ENCODE measurements around the gene UMODL1. TPM values are rescaled to one million over a fixed set of nuclear protein-coding genes. Genes with fewer than 3 reads are reported as not detected.

The UMODL1 gene
- total RNA-seq, 1 experiment from 2014 or later, result not detected

DNA sequence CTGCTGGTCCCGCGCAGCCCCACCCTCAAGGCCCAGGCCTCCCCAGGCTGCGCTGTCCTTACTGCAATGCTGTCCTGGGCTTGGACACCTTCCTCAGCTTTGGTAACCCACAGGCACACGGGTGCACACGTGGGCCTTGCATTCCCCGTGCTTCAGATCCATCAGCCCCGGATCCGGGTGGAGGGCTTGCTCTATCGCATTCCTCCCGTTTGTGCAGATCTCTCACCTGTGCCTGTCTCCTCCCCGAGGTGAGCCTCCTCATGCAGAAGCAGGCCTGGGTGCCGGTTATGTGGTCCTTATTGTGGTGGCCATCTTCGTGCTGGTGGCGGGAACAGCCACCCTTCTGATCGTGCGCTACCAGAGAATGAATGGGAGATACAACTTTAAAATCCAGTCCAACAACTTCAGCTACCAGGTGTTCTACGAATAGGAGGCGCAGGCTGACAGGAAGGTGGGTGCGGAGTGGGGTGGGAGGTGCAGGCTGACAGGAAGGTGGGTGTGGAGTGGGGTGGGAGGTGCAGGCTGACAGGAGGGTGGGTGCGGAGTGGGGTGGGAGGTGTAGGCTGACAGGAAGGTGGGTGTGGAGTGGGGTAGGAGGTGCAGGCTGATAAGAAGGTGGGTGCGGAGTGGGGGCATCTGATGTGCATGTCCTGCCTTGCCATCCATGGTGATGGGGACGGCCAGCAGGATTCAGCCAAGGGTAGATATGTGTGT lies 66.2 kb downstream of the UMODL1 start:
- ChIA-PET CTCF (no interaction called here), POLR2A (ENCODE audit: unreplicated experiment) (no interaction called here)
- no peaks in the 10 kb centered on the region for H3K36me3 ChIP-seq (ENCODE audit: low read depth)
- no peaks in the 10 kb centered on the region for H3K4me1 ChIP-seq (replicated peaks; ENCODE audit: insufficient read depth)
- no peak for DNase-seq
- H2AFZ ChIP-seq, result no peak overlapping the region
- no peak overlapping the region for H3K4me3 ChIP-seq
- no peaks in the 10 kb centered on the region for H3K9me2 ChIP-seq (ENCODE audit: insufficient read depth)
- no peak overlapping the region for H3K4me2 ChIP-seq
- H4K20me1 ChIP-seq (ENCODE audit: insufficient read depth), result no peaks in the 10 kb centered on the region
- intact Hi-C loops (cut with micrococcal nuclease; ENCODE audit: unreplicated experiment), result no loop called here
- no peaks in the 10 kb centered on the region for H3F3A ChIP-seq (ENCODE audit: insufficient read depth, low read depth)
- no peaks in the 10 kb centered on the region for H3K9me3 ChIP-seq (ENCODE audit: insufficient read depth, low read depth)
- TF ChIP-seq, protein P1, sequence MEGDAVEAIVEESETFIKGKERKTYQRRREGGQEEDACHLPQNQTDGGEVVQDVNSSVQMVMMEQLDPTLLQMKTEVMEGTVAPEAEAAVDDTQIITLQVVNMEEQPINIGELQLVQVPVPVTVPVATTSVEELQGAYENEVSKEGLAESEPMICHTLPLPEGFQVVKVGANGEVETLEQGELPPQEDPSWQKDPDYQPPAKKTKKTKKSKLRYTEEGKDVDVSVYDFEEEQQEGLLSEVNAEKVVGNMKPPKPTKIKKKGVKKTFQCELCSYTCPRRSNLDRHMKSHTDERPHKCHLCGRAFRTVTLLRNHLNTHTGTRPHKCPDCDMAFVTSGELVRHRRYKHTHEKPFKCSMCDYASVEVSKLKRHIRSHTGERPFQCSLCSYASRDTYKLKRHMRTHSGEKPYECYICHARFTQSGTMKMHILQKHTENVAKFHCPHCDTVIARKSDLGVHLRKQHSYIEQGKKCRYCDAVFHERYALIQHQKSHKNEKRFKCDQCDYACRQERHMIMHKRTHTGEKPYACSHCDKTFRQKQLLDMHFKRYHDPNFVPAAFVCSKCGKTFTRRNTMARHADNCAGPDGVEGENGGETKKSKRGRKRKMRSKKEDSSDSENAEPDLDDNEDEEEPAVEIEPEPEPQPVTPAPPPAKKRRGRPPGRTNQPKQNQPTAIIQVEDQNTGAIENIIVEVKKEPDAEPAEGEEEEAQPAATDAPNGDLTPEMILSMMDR (conservative IDR thresholded peaks at IDR 0.05), result no peak
- no peak for TF ChIP-seq EZH2 (IDR thresholded peaks at IDR 0.05; ENCODE audit: low read depth)
- H3K79me2 ChIP-seq (ENCODE audit: low read depth), result no peaks in the 10 kb centered on the region
- BruUV-seq (replicated peaks), result no TSS peak
- H3K27me3 ChIP-seq (ENCODE audit: insufficient read depth, low read depth), result no peaks in the 10 kb centered on the region
- H3K27ac ChIP-seq, result no peak overlapping the region

DNA sequence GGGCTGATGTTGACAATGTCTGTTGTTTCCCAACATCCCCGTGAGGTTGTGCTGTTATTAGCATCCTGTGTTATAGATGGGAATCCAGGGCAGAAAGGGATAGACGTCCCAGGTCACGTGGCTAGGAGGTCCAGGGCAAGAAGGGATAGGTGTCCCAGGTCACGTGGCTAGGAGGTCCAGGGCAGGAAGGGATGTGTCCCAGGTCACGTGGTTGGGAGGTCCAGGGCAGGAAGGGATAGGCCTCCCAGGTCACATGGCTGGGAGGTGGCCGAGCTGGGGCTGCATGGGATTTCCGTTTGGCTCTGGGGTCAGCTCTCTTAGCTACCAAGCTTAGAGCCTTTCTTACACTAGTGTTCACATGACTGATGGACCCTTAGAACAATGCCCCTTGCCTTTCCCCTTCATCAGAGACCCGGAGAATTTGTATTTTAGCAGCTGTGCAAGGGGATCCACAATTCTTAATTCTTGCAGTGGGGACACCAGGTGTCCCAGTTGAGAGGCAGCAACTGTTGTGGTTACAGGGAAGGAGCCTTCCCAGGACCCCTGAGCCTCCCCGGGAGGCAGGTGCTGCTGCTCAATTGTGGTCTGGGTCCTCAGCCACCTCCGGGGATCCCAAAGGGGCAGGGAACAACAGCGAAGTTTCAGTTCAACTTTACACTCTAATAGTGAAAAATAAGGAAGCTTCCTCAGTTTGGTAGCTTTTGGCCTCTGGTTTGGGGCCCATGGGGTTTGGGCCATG lies 69.2 kb downstream of the UMODL1 start:
- Histone ChIP-seq H3K9me3 (ENCODE audit: insufficient read depth, low read depth) (no peaks in the 10 kb centered on the region), H3K9me2 (ENCODE audit: insufficient read depth) (no peaks in the 10 kb centered on the region), H3K4me1 (replicated peaks; ENCODE audit: insufficient read depth) (no peaks in the 10 kb centered on the region), H3K79me2 (ENCODE audit: low read depth) (no peaks in the 10 kb centered on the region), H3K27ac (no peak overlapping the region), H3K27me3 (ENCODE audit: insufficient read depth, low read depth) (no peaks in the 10 kb centered on the region), H3K4me3 (no peak overlapping the region), H3F3A (ENCODE audit: insufficient read depth, low read depth) (no peaks in the 10 kb centered on the region), H3K36me3 (ENCODE audit: low read depth) (no peaks in the 10 kb centered on the region), H4K20me1 (ENCODE audit: insufficient read depth) (no peaks in the 10 kb centered on the region), H2AFZ (no peak overlapping the region), H3K4me2 (no peak overlapping the region)
- BruUV-seq (replicated peaks), result no TSS peak
- ChIA-PET POLR2A (ENCODE audit: unreplicated experiment) (no interaction called here), CTCF (no interaction called here)
- intact Hi-C loops (cut with micrococcal nuclease; ENCODE audit: unreplicated experiment), result no loop called here
- no peak for DNase-seq
- TF ChIP-seq, protein P1 (conservative IDR thresholded peaks at IDR 0.05), result no peak
- no peak for TF ChIP-seq EZH2 (IDR thresholded peaks at IDR 0.05; ENCODE audit: low read depth)

DNA sequence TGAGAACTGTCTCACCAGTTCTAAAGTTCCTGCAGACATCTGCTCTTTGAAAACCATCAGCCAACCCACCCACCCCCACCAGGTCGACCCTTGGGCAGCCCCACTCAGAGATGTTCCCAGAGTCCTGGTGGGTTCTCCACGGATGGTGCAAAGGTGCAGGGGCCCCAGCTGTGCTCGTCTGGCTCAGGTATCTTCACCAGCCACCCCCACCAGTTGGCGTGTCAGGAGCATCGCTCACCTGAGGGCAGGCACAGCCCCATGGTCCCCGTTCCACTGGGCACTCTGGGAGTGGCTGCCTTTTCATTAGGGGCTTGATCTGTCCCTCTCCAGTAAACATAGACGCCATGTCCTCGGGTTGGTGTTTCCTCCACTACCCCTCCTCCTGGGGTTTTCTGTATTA lies 70.5 kb downstream of the UMODL1 start:
- no TSS peak for BruUV-seq (replicated peaks)
- no peak overlapping the region for H2AFZ ChIP-seq
- H3K9me3 ChIP-seq (ENCODE audit: insufficient read depth, low read depth), result no peaks in the 10 kb centered on the region
- H3K27me3 ChIP-seq (ENCODE audit: insufficient read depth, low read depth), result no peaks in the 10 kb centered on the region
- POLR2A ChIA-PET (ENCODE audit: unreplicated experiment), result no interaction called here
- no peaks in the 10 kb centered on the region for H3F3A ChIP-seq (ENCODE audit: insufficient read depth, low read depth)
- no peak overlapping the region for H3K27ac ChIP-seq
- no peaks in the 10 kb centered on the region for H3K4me1 ChIP-seq (replicated peaks; ENCODE audit: insufficient read depth)
- H3K4me2 ChIP-seq, result no peak overlapping the region
- no peak overlapping the region for H3K4me3 ChIP-seq
- TF ChIP-seq, protein P1 (conservative IDR thresholded peaks at IDR 0.05), result no peak
- TF ChIP-seq EZH2 (IDR thresholded peaks at IDR 0.05; ENCODE audit: low read depth), result no peak
- H3K9me2 ChIP-seq (ENCODE audit: insufficient read depth), result no peaks in the 10 kb centered on the region
- H4K20me1 ChIP-seq (ENCODE audit: insufficient read depth), result no peaks in the 10 kb centered on the region
- no peak for DNase-seq
- H3K79me2 ChIP-seq (ENCODE audit: low read depth), result no peaks in the 10 kb centered on the region
- H3K36me3 ChIP-seq (ENCODE audit: low read depth), result no peaks in the 10 kb centered on the region
- intact Hi-C loops (cut with micrococcal nuclease; ENCODE audit: unreplicated experiment), result no loop called here
- CTCF ChIA-PET, result no interaction called here
